Choroid plexus epithelial cell (primary cell): ENCODE measurements around the gene GRK7.

Experiments used
- DNase-seq: peaks from one replicate; pipeline ENCODE4 v3.0.0-alpha.2; 2010; ENCODE audit warnings: low read depth
- H3K4me3 ChIP-seq: 2 replicates; pipeline ENCODE4 v1.5.1; 2011; ENCODE audit warnings: low read depth, mild to moderate bottlenecking, control low read depth, low read length, moderate library complexity
- CTCF ChIP-seq: conservative IDR thresholded peaks from 2 replicates; pipeline ENCODE4 v1.5.1; 2011; ENCODE audit warnings: low read depth, mild to moderate bottlenecking, control low read depth, inconsistent platforms, low read length, moderate library complexity

GRK7 gene

GRCh38 chr3:141795276-141795675 lies 32.1 kb downstream of the GRK7 start:
- no peak overlapping the region for H3K4me3 ChIP-seq
- no peak for TF ChIP-seq CTCF
- no peak for DNase-seq

- H3K4me3 ChIP-seq: no peak overlapping the region
- TF ChIP-seq CTCF: no peak
- DNase-seq: no peak
Observed at GRCh38 chr3:141795741-141796080, 32.5 kb downstream of the GRK7 start.

- DNase-seq: peak; percentile 83
- no peak for TF ChIP-seq CTCF
- no peak overlapping the region for H3K4me3 ChIP-seq
Observed at GRCh38 chr3:141796081-141796888, 33.1 kb downstream of the GRK7 start.

- H3K4me3 ChIP-seq: peak overlapping the region; percentile 48
- DNase-seq: peak; percentile 81
- no peak for TF ChIP-seq CTCF
Observed at GRCh38 chr3:141796889-141797781, 33.9 kb downstream of the GRK7 start.

GRCh38 chr3:141797819-141798447 lies 34.7 kb downstream of the GRK7 start:
- H3K4me3 ChIP-seq: peak overlapping the region; percentile 48
- DNase-seq: no peak
- no peak for TF ChIP-seq CTCF

GRCh38 chr3:141798448-141798845 lies 35.2 kb downstream of the GRK7 start:
- TF ChIP-seq CTCF: no peak
- peak; percentile 70 for DNase-seq
- H3K4me3 ChIP-seq: no peak overlapping the region
